Measurements from ENCODE around the gene PRPF8.

- TF ChIP-seq CTCF (IDR thresholded peaks at IDR 0.05 in 4 of 5, conservative IDR thresholded peaks at IDR 0.05 in 1 of 5) = no peak
- no peak for TF ChIP-seq POLR2A (IDR thresholded peaks at IDR 0.05)
Observed at GRCh38 chr17:1621273-1621954, 63.3 kb downstream of the PRPF8 start.

All from gastrocnemius medialis (tissue), 4 donors.